Cortex of kidney (tissue), 1 donor: ENCODE measurements around the gene RPL39.
"Not testable (repeated sequence)": the region's sequence is repeated elsewhere in the genome, so short reads cannot be mapped to it uniquely, and the experiment has no call there.

Source experiments
- DNase-seq: peaks from one replicate; lab custom pipeline; 2025; lab: John Stamatoyannopoulos, UW

The RPL39 gene

DNA sequence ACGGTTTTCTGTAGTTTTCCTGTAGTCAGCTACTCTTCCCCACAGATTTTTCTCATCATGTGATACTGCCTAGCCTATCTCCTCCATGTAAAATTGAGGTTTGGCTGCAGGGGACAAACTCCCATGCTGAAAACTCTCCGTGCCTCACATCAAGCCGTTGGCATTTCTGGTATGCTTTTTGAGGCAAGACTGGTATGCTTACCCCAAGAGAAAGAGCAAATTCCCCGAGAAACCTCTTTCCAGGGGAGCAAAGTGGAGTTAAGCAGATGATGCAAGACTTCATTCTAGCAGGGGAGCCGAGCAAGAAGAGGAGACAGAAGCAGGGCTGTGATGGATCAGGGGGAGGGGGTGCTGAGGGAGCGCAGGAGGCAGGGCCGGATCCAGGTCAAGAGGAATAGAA, 28.2 kb downstream of the RPL39 start:
- DNase-seq, result no peak

DNA sequence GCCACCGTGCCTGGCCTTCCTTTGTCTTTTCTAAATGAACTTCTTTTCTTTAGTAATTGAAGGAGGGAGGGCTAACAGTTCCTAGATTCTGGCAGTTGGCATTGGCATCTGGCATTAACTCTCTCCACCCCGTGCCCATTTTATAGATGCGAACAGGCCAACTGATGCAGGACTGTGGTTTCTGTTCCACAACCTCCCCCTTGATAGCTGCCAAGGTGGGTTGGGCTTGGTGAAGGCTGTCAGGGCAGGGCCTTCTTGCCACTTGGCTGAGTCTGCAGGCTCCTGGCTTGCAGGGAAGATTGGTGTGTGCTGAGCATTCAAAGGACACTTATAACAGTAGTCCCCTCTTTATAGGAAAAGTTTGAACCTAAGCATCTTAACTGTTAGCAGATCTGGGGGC, 28.7 kb downstream of the RPL39 start:
- no peak for DNase-seq

DNA sequence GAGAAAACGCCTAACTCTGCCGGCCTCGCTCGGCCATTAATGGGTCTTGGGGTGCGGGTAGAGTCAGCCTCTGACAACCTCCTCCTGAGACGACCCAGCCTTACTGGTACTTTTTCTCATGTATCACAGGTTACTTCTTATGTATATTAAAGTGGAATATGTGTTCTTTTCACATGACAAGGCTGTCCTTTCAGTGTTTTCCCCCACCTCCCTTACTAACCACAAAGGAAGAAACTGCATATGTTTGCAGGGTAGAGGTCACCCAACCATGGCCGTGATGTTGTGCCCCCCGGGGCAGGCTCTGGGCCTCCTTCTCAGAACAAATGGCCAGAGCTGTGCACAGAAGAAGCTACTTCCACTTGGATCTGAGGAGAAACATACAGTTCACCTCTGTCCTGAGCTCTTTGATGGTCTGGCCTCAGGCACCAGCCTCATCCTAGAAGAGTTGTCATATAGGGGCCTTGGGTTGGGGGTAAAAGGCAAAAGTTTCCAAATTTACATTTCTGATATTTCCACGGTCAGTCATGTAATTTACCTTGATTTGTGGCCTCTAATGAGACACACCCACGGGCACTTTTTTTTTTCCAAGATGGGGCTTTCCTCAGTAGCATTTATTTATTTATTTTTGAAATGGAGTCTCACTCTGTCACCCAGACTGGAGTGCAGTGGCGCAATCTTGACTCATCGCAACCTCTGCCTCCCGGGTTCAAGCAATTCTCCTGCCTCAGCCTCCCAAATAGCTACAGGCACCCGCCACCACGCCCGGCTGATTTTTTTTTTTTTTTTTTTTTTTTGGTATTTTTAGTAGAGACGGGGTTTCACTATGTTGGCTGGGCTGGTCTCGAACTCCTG, 31.2 kb downstream of the RPL39 start:
- no peak for DNase-seq

DNA sequence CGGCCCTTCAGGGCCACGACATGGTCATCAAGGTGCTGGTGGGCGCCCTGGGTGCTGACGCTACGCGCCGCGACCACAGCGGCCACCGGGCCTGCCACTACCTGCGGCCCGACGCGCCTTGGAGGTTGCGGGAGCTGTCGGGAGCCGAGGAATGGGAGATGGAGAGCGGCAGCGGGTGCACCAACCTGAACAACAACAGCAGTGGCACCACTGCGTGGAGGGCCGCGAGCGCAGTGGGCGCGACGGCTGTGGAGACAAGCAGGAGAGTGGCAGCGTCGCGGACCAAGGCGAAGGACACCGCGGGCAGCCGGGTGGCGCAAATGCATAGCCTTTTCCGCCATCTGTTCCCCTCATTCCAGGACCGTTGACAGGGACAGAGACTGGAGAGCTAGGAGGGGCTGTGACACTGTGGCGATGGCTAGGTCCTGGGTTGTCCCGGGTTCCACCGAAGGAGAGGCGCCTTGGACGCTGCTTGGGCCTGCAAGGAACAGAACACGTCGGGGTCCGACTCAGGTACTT, 32.1 kb downstream of the RPL39 start:
- DNase-seq, result no peak

DNA sequence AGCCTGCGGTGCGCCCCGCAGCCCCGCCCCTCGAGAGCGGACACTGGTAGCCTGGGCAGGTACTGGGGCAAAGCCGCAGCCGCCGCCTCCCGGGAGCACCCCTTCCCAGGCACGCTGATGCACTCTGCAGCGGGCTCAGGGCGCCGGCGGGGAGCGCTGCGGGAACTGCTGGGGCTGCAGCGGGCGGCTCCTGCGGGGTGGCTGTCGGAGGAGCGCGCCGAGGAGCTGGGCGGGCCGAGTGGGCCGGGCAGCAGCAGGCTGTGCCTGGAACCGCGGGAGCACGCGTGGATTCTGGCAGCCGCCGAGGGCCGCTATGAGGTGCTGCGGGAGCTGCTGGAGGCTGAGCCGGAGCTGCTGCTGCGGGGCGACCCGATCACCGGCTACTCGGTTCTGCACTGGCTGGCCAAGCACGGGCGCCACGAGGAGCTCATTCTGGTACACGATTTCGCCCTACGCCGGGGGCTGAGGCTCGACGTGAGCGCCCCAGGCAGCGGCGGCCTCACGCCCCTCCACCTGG, 32.6 kb downstream of the RPL39 start:
- DNase-seq, result no peak

DNA sequence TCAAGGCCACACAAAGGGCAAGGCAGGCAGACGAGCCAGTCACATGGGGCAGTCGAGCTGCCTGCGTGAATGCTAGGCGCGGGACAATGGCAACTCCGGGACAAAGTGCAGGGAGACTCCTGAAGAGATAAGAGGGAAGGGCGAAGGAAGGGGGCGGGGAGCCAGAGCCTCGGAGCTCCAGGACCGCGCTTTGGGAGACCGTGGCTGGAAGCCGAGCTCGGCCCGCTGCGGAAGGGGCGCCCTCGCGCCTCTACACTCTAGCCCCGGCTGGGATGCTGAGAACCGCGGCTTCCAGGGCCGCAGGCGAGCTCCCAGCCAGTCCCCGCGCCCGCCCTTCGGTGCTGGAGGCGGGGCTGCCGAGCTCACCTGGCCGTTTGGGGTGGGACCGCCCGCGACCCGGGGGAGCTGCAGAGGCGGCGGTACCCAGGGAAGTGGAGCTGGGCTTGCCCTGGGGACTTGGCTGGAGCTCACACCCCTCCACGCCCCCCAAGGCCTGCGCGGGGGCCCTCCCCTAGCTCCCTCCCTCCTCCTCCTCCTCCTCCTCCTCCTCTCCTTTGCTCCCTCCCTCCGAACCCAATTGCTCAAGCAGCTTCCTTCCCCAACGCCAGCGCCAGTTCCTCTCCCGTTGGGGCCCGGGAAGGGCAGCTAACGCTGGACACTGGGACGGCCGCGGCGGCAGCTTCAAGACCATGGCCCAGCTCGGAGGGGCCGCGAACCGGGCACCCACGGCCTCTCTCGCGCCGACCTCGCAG, 33.3 kb downstream of the RPL39 start, which contains the start of gene SOWAHD:
SOWAHD (plus strand) TSS at position 610 of the 752 bp plus-strand sequence; CDS start at position 690, 80 bp downstream.
- no peak for DNase-seq

DNA sequence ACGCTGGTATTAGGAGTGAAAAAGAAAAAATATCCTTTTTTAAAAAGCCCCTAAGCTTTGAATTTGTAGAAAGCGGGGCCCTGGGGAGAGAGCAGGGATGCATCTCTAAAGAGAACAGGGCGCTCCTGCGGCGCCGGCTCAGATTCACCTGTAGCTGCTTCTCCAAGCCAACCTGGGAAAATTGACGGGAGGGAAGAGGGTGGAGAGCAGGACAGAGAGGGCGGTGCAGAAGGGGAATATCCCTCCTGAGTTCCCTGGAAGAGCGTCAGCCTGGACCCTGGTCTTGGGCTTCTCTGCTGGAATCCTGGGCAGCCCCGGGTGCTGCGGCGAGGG, 33.8 kb downstream of the RPL39 start:
- no peak for DNase-seq

DNA sequence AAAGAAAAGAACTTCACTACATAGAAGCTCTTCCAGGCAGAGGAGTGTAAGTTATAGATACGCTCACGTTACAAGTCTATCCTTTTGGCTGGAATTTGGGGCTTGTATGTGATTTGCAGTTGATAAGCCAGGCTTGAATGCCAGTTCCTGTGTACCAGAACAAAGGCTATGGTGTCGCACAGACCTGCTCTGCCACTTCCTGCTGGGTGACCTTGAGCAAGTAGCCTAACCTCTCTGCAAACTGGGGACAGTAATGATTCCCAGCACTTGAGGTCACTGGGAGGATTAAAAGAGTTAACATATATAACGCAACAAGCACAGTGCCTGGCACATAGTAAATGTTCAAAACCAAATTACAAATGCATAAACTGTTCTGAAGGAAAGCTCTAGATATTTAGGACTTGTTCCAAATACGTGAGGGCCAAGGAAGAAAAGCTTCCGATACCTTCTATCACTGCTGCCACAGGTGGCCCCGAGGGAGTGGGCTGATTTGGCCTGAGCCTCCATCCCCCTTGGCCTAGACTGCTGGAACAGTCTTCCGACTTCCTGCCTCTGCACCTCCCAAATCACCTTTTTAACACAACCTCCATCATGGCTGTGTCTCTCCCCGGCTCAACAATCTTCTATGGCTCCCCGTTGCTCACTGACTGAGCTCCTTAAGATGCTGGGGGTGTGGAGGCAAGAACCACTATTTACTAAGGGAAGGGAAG, 34.3 kb downstream of the RPL39 start:
- no peak for DNase-seq

DNA sequence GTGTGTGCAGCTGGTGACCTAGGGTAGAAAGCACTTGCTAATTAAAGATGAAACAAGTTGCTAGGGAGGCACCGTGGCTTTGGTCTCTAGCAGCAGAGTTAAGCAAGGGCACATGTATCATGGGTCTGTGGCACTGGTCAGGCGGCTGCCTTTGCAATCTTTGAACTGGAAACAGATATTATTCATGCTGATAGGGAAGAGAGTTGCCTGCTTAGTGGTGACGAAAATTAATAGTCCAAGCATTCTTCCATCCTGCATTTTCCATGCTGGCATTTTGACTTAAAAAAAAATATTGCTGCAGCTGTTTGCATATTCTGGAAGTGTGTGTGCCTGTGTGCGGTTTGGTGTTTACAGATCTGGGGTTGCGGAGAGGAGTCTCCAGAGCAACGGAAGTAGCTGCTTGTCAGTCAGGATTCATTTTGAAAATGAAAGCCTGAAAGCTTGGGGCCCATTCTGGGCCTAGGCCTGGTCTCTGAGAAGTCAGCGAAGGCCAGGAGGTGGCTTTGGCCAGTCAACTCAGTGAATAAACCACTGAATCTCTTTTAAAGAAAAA, 35.4 kb downstream of the RPL39 start:
- DNase-seq, result no peak

DNA sequence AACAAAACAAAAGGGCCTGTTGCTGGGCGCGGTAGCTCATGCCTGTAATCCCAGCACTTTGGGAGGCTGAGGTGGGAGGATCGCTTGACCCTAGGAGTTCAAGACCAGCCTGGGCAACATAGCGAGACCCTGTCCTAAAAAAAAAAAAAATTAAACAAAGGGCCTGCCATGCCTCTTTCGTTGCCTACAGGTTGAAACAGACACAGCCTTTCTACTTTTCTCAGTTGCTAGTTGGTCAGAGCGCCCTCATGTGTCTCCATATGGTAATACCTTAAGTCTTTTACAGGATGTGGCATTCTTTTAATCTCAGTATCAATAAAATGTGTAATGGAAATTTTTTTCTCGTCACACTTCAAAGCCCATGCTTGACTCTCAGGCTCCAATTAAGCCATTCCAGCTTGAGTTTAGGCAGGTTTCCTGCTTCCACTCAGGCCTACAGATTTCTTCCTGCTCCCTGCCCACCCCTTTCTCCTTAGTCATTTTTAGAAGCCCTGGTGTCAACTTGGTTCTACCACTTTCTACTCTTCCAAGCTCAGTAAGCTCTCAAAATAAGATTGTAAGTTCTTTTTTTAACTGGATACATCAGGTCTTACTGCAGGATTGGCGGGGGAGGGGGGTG, 37.7 kb downstream of the RPL39 start:
- DNase-seq, result no peak

DNA sequence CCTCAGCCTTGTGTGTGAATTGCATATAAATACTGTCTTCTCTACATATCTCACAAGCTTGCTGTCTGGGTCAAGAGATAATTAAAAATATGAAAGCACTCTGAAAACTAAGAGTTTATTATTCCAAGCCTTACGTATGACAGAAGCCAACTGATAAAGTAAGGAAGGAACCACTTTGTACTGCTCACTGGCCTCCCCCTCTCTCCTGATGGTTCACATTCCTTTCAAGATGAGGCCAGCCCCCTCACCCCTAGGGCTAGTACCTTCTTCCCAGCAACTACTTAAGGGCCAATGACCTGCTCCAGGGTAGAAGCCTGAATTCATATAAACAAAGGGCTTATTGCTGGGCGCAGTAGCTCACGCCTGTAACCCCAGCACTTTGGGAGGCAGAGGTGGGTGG, 38.4 kb downstream of the RPL39 start:
- DNase-seq, result no peak

DNA sequence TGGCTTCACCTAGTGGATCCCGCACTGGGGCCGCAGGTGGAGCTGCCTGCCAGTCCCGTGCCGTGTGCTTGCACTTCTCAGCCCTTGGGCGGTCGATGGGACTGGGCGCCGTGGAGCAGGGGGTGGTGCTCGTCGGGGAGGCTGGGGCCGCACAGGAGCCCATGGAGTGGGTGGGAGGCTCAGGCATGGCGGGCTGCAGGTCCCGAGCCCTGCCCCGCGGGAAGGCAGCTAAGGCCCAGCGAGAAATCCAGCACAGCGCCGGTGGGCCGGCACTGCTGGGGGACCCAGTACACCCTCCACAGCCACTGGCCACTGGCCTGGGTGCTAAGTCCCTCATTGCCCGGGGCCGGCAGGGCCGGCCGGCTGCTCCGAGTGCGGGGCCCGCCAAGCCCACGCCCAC, 40.7 kb downstream of the RPL39 start:
- DNase-seq, result not testable (repeated sequence)

DNA sequence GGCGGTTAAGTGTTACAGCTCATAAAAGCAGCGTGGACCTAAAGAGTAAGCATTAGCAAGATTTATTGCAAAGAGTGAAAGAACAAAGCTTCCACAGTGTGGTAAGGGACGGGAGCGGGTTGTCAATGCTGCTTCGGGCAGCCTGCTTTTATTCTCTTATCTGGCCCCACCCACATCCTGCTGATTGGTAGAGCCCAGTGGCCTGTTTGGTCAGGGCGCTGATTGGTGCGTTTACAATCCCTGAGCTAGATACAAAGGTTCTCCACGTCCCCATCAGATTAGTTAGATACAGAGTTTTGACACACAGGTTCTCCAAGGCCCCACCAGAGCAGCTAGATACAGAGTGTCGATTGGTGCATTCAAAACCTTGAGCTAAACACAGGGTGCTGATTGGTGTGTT, 41.3 kb downstream of the RPL39 start:
- not testable (repeated sequence) for DNase-seq

DNA sequence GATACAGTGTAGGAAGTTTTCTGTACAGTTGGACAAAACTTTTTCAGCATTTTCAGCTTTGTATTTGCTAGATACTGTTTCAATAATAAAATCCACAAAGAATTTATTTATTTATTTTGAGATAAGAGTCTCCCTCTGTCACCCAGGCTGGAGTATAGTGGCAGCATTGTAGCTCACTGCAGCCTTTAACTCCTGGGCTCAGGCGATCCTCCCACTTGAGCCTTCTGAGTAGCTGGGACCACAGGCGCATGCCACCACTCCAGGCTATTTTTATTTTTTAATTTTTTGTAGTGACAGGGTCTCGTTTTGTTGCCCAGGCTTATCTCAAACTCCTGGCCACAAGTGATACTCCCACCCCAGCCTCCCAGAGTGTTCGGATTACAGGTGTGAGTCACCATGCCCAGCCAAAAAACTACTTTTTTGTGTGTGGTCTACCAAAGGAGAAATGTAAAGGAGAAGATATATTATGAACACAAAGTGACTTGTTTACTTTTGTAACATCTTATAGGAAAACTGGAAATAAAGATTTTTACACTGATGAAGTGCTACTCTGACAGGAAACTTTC, 46.1 kb downstream of the RPL39 start:
- no peak for DNase-seq

DNA sequence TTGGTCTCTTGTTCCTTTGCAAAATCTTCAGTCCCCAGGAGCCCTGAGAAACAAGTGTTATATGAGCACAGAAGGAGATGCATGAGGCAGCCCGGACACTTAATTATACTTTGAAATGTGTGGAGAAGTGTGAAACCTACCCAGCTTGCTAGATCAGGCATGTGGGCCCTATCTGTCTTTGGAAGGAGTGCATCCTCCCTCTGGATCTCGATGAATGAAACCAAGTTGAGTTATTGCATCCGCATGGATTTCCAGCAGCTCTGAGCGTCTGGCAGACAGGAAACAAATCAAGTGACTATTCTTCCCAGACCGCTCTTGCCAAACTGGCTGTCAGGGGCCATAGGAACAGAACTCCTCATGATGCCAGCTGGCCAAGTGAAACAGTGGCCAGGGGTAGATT, 52.7 kb downstream of the RPL39 start:
- DNase-seq, result no peak
